GM06990 (cell line): ENCODE data around the gene PHLPP1.
"Not testable (repeated sequence)": the region's sequence is repeated elsewhere in the genome, so short reads cannot be mapped to it uniquely, and the experiment has no call there.

ENCODE experiments used
- DNase-seq: peaks from one replicate; pipeline ENCODE4 v3.0.0-alpha.2; 2011; ENCODE audit not compliant: insufficient read length; ENCODE audit errors: extremely low read depth
- H3K27me3 ChIP-seq: replicated peaks from 2 replicates; pipeline ENCODE4 v1.6.0; 2011; ENCODE audit warnings: low read length; ENCODE audit not compliant: control insufficient read depth, insufficient read depth
- H3K36me3 ChIP-seq: 2 replicates; pipeline ENCODE4 v1.5.1; 2011; ENCODE audit warnings: low read length; ENCODE audit not compliant: control insufficient read depth, insufficient read depth
- H3K4me3 ChIP-seq: replicated peaks from 2 replicates; pipeline ENCODE4 v1.5.1; 2011; ENCODE audit warnings: low read depth, mild to moderate bottlenecking, control low read depth, low read length
- TF ChIP-seq, protein P1 (sequence below): IDR thresholded peaks from 2 replicates; pipeline ENCODE4 v1.5.1; 2011; ENCODE audit warnings: low read length, control low read depth, mild to moderate bottlenecking, inconsistent platforms; ENCODE audit not compliant: insufficient read depth, poor library complexity, severe bottlenecking

Gene PHLPP1

GRCh38 chr18:62736077-62736855, 20.9 kb downstream of the PHLPP1 start:
- TF ChIP-seq, protein P1, sequence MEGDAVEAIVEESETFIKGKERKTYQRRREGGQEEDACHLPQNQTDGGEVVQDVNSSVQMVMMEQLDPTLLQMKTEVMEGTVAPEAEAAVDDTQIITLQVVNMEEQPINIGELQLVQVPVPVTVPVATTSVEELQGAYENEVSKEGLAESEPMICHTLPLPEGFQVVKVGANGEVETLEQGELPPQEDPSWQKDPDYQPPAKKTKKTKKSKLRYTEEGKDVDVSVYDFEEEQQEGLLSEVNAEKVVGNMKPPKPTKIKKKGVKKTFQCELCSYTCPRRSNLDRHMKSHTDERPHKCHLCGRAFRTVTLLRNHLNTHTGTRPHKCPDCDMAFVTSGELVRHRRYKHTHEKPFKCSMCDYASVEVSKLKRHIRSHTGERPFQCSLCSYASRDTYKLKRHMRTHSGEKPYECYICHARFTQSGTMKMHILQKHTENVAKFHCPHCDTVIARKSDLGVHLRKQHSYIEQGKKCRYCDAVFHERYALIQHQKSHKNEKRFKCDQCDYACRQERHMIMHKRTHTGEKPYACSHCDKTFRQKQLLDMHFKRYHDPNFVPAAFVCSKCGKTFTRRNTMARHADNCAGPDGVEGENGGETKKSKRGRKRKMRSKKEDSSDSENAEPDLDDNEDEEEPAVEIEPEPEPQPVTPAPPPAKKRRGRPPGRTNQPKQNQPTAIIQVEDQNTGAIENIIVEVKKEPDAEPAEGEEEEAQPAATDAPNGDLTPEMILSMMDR: no peak
- no peaks in the 10 kb centered on the region for H3K27me3 ChIP-seq
- no peak for DNase-seq
- H3K4me3 ChIP-seq: no peak overlapping the region
- no peaks in the 10 kb centered on the region for H3K36me3 ChIP-seq

DNA sequence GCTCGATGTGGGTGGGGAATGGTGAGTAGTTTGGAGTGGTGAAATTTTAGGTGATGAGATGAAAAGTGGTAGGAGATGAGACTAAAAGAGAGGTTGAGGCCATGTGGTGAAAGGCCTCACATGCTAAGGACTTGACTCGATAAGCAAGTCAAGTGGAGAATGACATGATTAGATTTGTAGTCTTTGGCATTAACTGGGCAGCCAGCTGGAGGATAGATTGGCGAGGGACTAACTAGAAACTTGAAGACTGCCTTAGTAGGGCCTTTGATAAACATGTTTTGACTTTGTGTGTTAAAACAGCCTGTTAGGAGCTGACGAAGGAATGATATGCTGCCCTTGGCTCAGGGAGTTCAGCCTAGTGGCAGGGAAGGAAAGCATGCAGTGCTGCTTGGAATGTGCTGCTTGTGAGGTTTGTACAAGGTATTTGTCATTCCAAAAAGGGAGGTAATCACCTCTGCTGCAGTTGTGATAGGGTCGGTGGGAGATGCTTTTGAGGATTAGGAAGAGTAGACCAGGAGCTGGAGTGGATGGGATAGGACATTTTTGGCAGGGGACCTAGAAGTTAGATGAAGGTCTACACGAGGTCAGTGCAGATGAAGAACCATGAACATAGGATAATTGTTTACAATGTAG, 22.0 kb downstream of the PHLPP1 start:
- no peak for DNase-seq
- no peaks in the 10 kb centered on the region for H3K36me3 ChIP-seq
- no peaks in the 10 kb centered on the region for H3K27me3 ChIP-seq
- no peak overlapping the region for H3K4me3 ChIP-seq
- TF ChIP-seq, protein P1: no peak

DNA sequence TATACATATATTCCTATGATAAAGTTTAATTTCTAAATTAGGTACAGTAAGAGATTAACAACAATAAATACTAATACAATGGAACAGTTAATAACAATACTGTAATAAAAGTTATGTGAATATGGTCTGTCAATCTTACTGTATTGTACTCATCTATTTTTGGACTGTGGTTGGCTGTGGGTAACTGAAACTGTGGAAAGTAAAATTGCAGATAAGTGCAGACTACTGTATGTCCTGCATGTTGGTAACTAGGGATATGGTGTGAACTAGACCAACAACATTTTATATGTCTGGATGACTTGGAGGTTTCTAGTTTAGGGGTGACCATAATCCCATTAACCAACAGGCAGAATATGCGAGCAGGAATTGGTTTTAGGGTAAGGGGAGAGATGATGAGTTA, 23.3 kb downstream of the PHLPP1 start:
- TF ChIP-seq, protein P1: no peak
- Histone ChIP-seq H3K4me3 (no peak overlapping the region), H3K27me3 (no peaks in the 10 kb centered on the region), H3K36me3 (no peaks in the 10 kb centered on the region)
- no peak for DNase-seq

GRCh38 chr18:62739911-62740310, 24.6 kb downstream of the PHLPP1 start:
- no peak for DNase-seq
- Histone ChIP-seq H3K27me3 (no peaks in the 10 kb centered on the region), H3K36me3 (no peaks in the 10 kb centered on the region), H3K4me3 (no peak overlapping the region)
- TF ChIP-seq, protein P1: no peak

DNA sequence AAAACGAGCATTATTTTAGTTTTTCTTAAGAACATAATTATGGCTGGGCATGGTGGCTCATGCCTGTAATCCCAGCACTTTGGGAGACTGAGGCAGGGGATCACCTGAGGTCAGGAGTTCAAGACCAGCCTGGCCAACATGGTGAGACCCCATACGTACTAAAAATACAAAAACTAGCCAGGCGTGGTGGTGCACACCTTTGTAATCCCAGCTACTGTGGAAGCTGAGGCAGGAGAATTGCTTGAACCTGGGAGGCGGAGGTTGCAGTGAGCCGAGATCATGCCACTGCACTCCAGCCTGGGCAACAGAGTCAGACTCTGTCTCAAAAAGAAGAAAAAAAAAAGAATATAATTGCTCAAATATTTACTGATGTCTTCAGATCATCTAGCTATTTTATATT, 25.3 kb downstream of the PHLPP1 start:
- not testable (repeated sequence) for H3K4me3 ChIP-seq, DNase-seq, H3K36me3 ChIP-seq, H3K27me3 ChIP-seq

DNA sequence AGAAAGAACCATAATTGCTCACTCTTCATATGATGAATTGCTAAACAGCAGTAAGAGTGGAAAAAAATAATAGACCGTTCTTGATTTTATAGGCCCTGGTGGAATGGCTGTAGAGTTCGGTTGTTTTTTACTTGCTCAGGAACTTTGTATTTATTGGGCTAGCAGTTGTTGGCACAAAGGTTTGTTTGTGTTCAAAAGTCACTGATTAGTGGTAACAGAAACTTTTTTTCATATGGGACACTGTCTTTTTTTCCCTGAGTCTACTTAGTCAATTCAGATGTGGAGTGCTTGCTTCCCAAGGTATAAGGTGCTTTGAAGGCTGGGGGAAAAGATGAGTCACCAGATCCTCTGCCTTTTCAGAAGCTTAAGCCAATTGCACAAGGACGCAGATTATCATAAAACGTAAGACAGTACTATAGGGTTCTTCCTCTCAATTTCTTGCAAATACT, 25.8 kb downstream of the PHLPP1 start:
- no peak for DNase-seq
- H3K4me3 ChIP-seq: no peak overlapping the region
- H3K36me3 ChIP-seq: no peaks in the 10 kb centered on the region
- TF ChIP-seq, protein P1: no peak
- no peaks in the 10 kb centered on the region for H3K27me3 ChIP-seq
